ENCODE results near the gene GAB4. TPM values are rescaled to one million over a fixed set of nuclear protein-coding genes. Genes with fewer than 3 reads are reported as not detected.
"Not testable (repeated sequence)": the region's sequence is repeated elsewhere in the genome, so short reads cannot be mapped to it uniquely, and the experiment has no call there.

Gene GAB4
- total and polyA plus RNA-seq, 2 of the 4 experiments (the other 2 are of a cell fraction), result not detected

DNA sequence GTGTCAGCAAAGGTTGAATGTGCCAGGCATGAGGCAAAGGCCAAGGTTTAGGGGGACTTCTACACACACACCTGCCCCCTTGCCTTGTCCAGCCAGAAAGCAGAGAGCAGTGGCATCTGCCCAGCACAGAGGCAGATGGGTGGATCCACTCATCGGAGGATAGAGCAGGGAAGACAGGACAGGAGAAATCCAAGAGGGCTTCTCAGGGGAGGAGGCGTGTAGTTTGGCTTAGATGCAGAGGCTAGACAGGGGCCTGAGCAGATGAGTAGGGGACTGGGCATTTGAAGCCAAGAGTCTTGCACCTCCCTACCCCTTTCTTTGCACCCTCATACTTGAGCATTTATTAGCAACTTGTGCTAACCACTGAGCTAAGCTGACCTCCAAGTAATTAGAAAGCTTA, 26.5 kb upstream of the GAB4 start:
- H4K91ac ChIP-seq (ENCODE audit: insufficient read depth, low read depth, low read length); H4K8ac ChIP-seq (ENCODE audit: low read depth in 2 of 2, low read length in 2 of 2); H3K79me1 ChIP-seq (ENCODE audit: low read depth in 1 of 2, low read length in 2 of 2); H3K4me1 ChIP-seq (ENCODE audit: control insufficient read depth, insufficient read depth, low read length); H3K23ac ChIP-seq (ENCODE audit: low read depth, low read length); H4K20me1 ChIP-seq (ENCODE audit: insufficient read depth, low read length); H3K27me3 ChIP-seq (ENCODE audit: control insufficient read depth, insufficient read depth, low read length); H3K36me3 ChIP-seq (ENCODE audit: control insufficient read depth, insufficient read depth, low read length); H3K56ac ChIP-seq (ENCODE audit: extremely low read depth, insufficient read depth, low read length); H3K9me3 ChIP-seq (ENCODE audit: control insufficient read depth, insufficient read depth, low read length); H3K9ac ChIP-seq (ENCODE audit: low read depth, low read length); H2AK9ac ChIP-seq (replicated peaks; ENCODE audit: low read depth, low read length, poor library complexity); H2AFZ ChIP-seq (replicated peaks; ENCODE audit: low read length, poor library complexity); ATAC-seq (ENCODE audit: low read depth); intact Hi-C loops (cut with micrococcal nuclease); H2BK5ac ChIP-seq (ENCODE audit: low read depth, low read length, poor library complexity, severe bottlenecking); CTCF ChIA-PET; H3K18ac ChIP-seq (ENCODE audit: low read depth, low read length); POLR2A ChIA-PET (ENCODE audit: unreplicated experiment); H3K4ac ChIP-seq (ENCODE audit: low read depth, low read length); H2BK120ac ChIP-seq (ENCODE audit: low read depth, low read length); H3K4me2 ChIP-seq (ENCODE audit: low read depth, low read length); H2BK20ac ChIP-seq (ENCODE audit: low read depth, low read length); in situ Hi-C loops (cut with MboI; ENCODE audit: low sequenced_read_pairs); BruUV-seq (replicated peaks); dilution Hi-C loops (cut with HindIII; ENCODE audit: low sequenced_read_pairs, unreplicated experiment); H2BK15ac ChIP-seq (ENCODE audit: low read depth, low read length); H3K9me1 ChIP-seq (ENCODE audit: insufficient read depth, low read length); H3K27ac ChIP-seq (ENCODE audit: insufficient read depth, low read length); H2AK5ac ChIP-seq (ENCODE audit: low read depth, low read length); H4K5ac ChIP-seq (ENCODE audit: low read depth, low read length); DNase-seq; H3K4me3 ChIP-seq (ENCODE audit: insufficient read depth, low read depth, low read length); H3K14ac ChIP-seq (replicated peaks; ENCODE audit: low read depth, low read length): not testable (repeated sequence)
- WGBS, 2 experiments (ENCODE audit: extremely low coverage in 2 of 2, insufficient read length in 1 of 2), result 83% methylated on average over 1 of the region's 2 CpGs; no CpG with 5 or more reads in 1 of the 2 experiments

DNA sequence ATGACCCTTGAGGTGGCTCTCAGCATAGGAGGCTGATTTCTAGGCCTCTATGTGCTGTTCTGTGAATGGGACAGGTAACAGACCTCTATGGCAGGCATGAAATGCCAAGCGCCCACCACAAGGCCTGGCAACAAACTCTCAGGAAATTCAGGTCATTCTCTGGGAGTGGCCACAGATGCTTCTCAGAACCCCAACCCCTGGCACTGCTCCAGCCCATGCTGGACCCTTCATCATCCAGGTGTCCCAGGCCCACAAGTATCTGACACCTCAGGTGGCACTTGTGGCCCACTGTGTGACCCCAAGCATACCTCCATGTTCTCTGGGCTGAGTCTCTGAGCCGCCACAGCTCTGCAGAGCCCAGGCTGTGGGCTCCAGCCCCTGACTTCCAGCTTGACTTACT, 24.3 kb upstream of the GAB4 start:
- H4K5ac ChIP-seq (ENCODE audit: low read depth, low read length); CTCF ChIA-PET; H3K9ac ChIP-seq (ENCODE audit: low read depth, low read length); H3K4me2 ChIP-seq (ENCODE audit: low read depth, low read length); H3K56ac ChIP-seq (ENCODE audit: extremely low read depth, insufficient read depth, low read length); H3K36me3 ChIP-seq (ENCODE audit: control insufficient read depth, insufficient read depth, low read length); H3K4me3 ChIP-seq (ENCODE audit: insufficient read depth, low read depth, low read length); H3K4ac ChIP-seq (ENCODE audit: low read depth, low read length); BruUV-seq (replicated peaks); ATAC-seq (ENCODE audit: low read depth); H3K27ac ChIP-seq (ENCODE audit: insufficient read depth, low read length); H4K8ac ChIP-seq (ENCODE audit: low read depth in 2 of 2, low read length in 2 of 2); H4K91ac ChIP-seq (ENCODE audit: insufficient read depth, low read depth, low read length); H3K27me3 ChIP-seq (ENCODE audit: control insufficient read depth, insufficient read depth, low read length); H2BK15ac ChIP-seq (ENCODE audit: low read depth, low read length); intact Hi-C loops (cut with micrococcal nuclease); H3K9me3 ChIP-seq (ENCODE audit: control insufficient read depth, insufficient read depth, low read length); H3K79me1 ChIP-seq (ENCODE audit: low read depth in 1 of 2, low read length in 2 of 2); H4K20me1 ChIP-seq (ENCODE audit: insufficient read depth, low read length); H3K4me1 ChIP-seq (ENCODE audit: control insufficient read depth, insufficient read depth, low read length); H2BK120ac ChIP-seq (ENCODE audit: low read depth, low read length); H3K9me1 ChIP-seq (ENCODE audit: insufficient read depth, low read length); H2AK9ac ChIP-seq (replicated peaks; ENCODE audit: low read depth, low read length, poor library complexity); H3K23ac ChIP-seq (ENCODE audit: low read depth, low read length); H2BK5ac ChIP-seq (ENCODE audit: low read depth, low read length, poor library complexity, severe bottlenecking); H3K14ac ChIP-seq (replicated peaks; ENCODE audit: low read depth, low read length); in situ Hi-C loops (cut with MboI; ENCODE audit: low sequenced_read_pairs); H2AK5ac ChIP-seq (ENCODE audit: low read depth, low read length); H2BK20ac ChIP-seq (ENCODE audit: low read depth, low read length); POLR2A ChIA-PET (ENCODE audit: unreplicated experiment); H3K18ac ChIP-seq (ENCODE audit: low read depth, low read length); H2AFZ ChIP-seq (replicated peaks; ENCODE audit: low read length, poor library complexity); DNase-seq; dilution Hi-C loops (cut with HindIII; ENCODE audit: low sequenced_read_pairs, unreplicated experiment): not testable (repeated sequence)
- WGBS, 2 experiments (ENCODE audit: extremely low coverage in 2 of 2, insufficient read length in 1 of 2), result no CpG with 5 or more reads among the region's 2 CpGs

Data from IMR-90 (cell line).